ENCODE results near the gene FBXW12. TPM values are rescaled to one million over a fixed set of nuclear protein-coding genes. Genes with fewer than 3 reads are reported as not detected.
"Not testable (repeated sequence)": the region's sequence is repeated elsewhere in the genome, so short reads cannot be mapped to it uniquely, and the experiment has no call there.

The FBXW12 gene, protein sequence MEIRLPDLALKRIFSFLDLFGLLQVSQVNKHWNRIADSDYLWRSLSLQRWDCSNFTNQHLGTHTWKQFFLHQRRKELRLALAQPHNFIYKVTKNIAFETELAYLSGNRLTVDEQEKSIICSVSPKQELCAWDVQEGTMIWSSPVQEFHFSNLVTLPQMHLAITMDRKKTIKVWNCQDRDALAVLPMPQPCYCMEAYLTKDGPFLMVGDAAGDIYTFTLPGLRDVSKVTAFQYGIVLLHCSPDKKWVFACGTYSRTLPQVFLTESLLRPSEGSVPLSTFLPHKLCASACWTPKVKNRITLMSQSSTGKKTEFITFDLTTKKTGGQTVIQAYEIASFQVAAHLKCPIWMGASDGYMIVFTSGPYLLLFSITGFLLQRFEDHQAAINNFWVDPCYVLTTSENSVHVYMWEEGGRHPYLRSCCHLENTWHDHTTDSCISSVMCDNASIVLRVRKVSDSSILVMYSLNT
- not detected for total RNA-seq
- not detected for polyA plus RNA-seq

DNA sequence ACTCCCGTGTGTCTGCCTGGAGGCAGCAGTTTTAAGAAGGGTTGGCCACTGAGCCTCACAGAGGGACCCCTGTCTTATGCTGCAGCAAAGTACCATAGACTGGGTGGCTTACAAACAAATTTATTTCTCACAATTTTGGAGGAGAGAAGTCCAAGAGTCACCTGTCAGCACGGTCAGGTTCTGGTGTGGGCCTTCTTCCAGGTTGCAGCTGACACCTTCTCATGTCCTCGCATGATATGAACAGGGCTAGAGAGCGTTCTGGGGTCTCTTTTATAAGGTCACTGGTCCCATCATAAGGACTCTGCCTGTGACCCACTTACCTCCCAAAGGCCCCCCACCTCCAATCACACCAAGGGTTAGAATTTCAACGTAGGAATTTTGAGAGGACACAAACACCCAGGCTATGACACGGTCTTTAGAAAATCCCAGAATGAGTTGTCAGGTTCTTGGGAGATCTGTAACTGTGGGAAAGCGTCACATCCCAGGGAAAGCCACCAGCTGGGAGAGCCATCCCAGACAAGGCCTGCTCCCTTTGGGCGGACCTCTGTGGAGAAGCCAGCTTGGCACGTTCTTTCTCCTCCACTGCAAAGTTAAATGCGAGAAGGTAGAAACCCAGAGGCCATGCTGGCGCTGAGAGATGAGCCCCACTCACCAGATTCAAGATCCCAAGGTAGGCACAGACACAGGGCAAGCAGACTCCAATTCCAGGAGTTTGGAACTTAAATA, at the start of gene FBXW12:
TSS of gene FBXW12 (plus strand) at position 569 of the 726 bp plus-strand sequence. CDS start 549 bp downstream, outside the sequence.
- H3K4me1 Mint-ChIP-seq, result no peaks in the 10 kb centered on the region
- Histone ChIP-seq H3K9me3 (ENCODE audit: control insufficient read depth in 2 of 2, low read length in 2 of 2) (no peaks in the 10 kb centered on the region), H3K27me3 (ENCODE audit: control insufficient read depth, insufficient read depth, low read length) (no peaks in the 10 kb centered on the region), H3K4me3 (ENCODE audit: low read depth, low read length) (no peak within 1 kb of the TSS), H3K27ac (ENCODE audit: insufficient read depth, low read length, poor library complexity, severe bottlenecking) (no peak within 1 kb of the TSS), H3K4me1 (ENCODE audit: control insufficient read depth, insufficient read depth, low read length, poor library complexity, severe bottlenecking) (no peaks in the 10 kb centered on the region), H3K36me3 (ENCODE audit: control insufficient read depth, insufficient read depth, low read length) (no peaks in the 10 kb centered on the region)
- no peaks in the 10 kb centered on the region for H3K36me3 Mint-ChIP-seq
- peaks cover 5% of the 10 kb centered on the region for H3K27me3 Mint-ChIP-seq
- DNase-seq (no peak), ATAC-seq (ENCODE audit: low read depth in 2 of 2) (no peak)
- no peak within 1 kb of the TSS for H3K4me3 Mint-ChIP-seq
- no peak within 1 kb of the TSS for H3K27ac Mint-ChIP-seq
- peaks cover 0 to 1% (median 0%) of the 10 kb centered on the region in 7 donors for H3K9me3 Mint-ChIP-seq

DNA sequence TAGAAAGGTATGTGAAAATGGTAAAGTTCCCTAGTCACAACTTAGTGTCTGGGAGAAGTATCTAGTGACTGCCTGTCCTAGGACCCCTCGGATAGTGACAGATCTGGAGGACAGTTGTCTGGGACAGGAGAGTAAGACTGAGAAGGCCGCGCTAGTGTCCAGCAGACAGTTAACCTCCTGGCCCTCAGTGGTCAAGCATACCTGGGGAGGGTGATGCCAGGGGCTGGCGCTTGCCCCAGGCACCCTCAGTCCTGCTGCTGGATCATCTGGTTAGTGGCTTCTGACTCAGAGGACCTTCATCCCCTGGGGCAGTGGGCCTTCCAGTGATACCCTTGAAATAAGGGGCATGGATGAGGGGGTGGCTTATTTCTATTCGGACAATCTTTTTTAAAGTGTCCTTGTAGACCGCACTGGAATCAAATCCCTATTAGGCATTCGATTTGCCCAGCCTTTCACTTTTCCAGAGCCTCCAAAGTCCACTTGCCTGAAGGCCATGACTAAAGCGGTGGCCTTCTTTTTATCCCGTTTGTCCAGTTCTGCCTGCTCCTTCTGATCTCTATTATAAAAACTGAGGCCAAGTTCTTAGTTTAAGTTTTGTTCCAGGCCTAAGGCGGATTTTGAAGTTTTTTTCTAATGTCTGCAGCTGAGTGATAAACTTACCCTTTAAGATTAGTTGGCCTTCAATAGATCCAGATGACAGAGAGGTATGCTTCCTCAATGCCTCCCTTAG, 40.1 kb upstream of the FBXW12 start:
- H3K4me3 Mint-ChIP-seq; H3K27me3 ChIP-seq (ENCODE audit: control insufficient read depth, insufficient read depth, low read length); H3K4me1 Mint-ChIP-seq; H3K36me3 ChIP-seq (ENCODE audit: control insufficient read depth, insufficient read depth, low read length); H3K4me1 ChIP-seq (ENCODE audit: control insufficient read depth, insufficient read depth, low read length, poor library complexity, severe bottlenecking); DNase-seq; ATAC-seq (ENCODE audit: low read depth in 2 of 2); H3K36me3 Mint-ChIP-seq; H3K4me3 ChIP-seq (ENCODE audit: low read depth, low read length); H3K9me3 ChIP-seq (ENCODE audit: control insufficient read depth in 2 of 2, low read length in 2 of 2); H3K27ac Mint-ChIP-seq; H3K27ac ChIP-seq (ENCODE audit: insufficient read depth, low read length, poor library complexity, severe bottlenecking); H3K9me3 Mint-ChIP-seq: not testable (repeated sequence)
- peaks cover 56% of the 10 kb centered on the region for H3K27me3 Mint-ChIP-seq

DNA sequence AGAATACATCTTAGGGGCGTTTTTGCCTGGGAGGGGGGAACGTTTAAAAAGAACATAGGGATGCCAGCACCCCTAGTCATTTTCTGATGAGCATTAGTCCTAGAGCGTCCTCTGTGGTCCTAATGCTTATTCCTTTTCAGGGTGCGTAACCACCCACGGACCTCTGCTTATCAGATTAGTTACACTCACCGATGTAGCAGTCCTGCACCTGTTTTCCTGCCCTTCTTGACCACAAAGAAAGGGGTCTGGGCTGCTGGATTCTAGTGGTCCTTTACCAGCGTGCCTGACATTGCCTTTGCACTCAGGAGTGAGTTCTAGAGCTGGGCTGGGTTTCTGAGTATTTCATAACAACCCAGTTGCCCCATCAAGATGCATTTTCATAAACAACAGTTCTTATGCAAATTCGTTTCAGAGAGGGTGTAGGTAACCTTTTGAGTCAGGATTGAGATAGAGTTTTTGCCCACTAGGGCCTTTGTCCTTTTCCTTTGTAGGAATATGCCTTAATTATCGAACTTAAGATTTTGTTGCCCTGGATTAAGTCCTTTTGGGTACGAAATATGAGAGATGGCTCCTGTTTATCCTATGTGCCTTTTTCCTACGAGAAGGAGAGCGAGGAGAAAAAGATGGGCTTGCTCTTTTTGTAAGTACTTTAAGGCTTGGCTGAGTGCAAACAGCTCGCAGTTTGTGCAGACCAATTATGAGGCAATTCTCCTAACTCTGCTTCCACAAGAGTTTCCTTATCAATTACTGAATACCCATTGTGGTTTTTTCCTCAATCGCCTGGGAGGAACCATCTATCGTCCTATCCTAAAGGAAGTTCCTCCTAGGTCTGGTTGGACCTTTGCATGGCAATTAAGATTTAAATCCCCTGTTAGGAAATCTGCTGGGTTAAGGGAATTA, 38.4 kb upstream of the FBXW12 start, which contains the start of gene SPINK8:
TSS of gene SPINK8 (minus strand) at position 316 of the 900 bp plus-strand sequence. CDS start 5,320 bp downstream, outside the sequence.
- H3K4me1 ChIP-seq (ENCODE audit: control insufficient read depth, insufficient read depth, low read length, poor library complexity, severe bottlenecking); H3K9me3 ChIP-seq (ENCODE audit: control insufficient read depth in 2 of 2, low read length in 2 of 2); H3K27ac ChIP-seq (ENCODE audit: insufficient read depth, low read length, poor library complexity, severe bottlenecking); H3K4me3 ChIP-seq (ENCODE audit: low read depth, low read length); DNase-seq; H3K27ac Mint-ChIP-seq; ATAC-seq (ENCODE audit: low read depth in 2 of 2); H3K9me3 Mint-ChIP-seq; H3K36me3 Mint-ChIP-seq; H3K27me3 ChIP-seq (ENCODE audit: control insufficient read depth, insufficient read depth, low read length); H3K36me3 ChIP-seq (ENCODE audit: control insufficient read depth, insufficient read depth, low read length); H3K4me1 Mint-ChIP-seq: not testable (repeated sequence)
- Mint-ChIP-seq H3K4me3 (peak within 1 kb of the TSS in 1 of 4 donors; percentile 27), H3K27me3 (peaks cover 42% of the 10 kb centered on the region)

DNA sequence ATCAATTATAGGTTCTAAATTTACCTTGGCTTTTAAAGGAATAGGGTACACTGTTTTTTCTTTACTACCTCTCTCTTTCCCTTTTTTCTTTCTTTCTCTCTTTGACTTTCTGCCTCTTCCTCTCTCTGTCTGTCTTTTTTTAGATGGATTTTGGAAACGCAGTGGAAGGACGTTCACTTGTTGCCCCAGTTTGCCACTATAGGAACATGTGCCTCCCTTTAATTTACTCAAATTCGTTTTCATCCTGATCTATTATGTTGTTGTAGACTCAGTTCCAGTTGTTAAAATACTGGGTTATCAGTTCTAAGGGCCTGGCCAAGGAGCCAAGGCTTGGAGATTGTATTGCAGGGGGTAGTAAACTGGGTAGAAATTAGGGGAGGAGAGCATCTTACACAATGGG, 37.4 kb upstream of the FBXW12 start:
- Mint-ChIP-seq H3K27me3 (peaks cover 41% of the 10 kb centered on the region), H3K4me1 (no peaks in the 10 kb centered on the region), H3K27ac (no peak overlapping the region), H3K9me3 (no peaks in the 10 kb centered on the region), H3K4me3 (no peak overlapping the region), H3K36me3 (no peaks in the 10 kb centered on the region)
- Histone ChIP-seq H3K4me1 (ENCODE audit: control insufficient read depth, insufficient read depth, low read length, poor library complexity, severe bottlenecking) (no peaks in the 10 kb centered on the region), H3K4me3 (ENCODE audit: low read depth, low read length) (no peak overlapping the region), H3K9me3 (ENCODE audit: control insufficient read depth in 2 of 2, low read length in 2 of 2) (no peaks in the 10 kb centered on the region), H3K27me3 (ENCODE audit: control insufficient read depth, insufficient read depth, low read length) (peaks cover 7% of the 10 kb centered on the region), H3K27ac (ENCODE audit: insufficient read depth, low read length, poor library complexity, severe bottlenecking) (no peak overlapping the region), H3K36me3 (ENCODE audit: control insufficient read depth, insufficient read depth, low read length) (no peaks in the 10 kb centered on the region)
- ATAC-seq (ENCODE audit: low read depth in 2 of 2) (no peak), DNase-seq (no peak)

DNA sequence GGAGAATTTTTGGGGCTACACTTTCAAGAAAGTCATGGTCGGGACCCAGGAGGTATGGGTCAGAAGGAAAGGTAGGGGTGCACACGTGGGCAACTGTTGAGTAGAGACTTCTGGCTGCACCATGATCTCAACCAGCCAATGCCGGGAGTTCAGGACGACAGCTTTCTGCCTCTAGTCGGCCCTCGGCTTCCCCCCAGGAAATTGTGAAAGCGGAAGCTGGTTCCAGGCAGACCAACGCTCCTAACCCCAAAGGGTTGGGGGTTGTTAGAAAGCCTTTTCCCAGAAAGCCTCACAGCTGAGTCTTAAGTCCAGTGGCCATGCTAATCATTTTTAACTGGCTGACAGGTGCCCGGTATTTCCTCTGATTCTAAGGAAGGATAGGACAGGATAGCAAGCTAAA, 36.7 kb upstream of the FBXW12 start:
- H3K27me3 Mint-ChIP-seq, result peaks cover 43% of the 10 kb centered on the region
- not testable (repeated sequence) for H3K4me1 ChIP-seq (ENCODE audit: control insufficient read depth, insufficient read depth, low read length, poor library complexity, severe bottlenecking); H3K4me3 Mint-ChIP-seq; H3K36me3 Mint-ChIP-seq; H3K36me3 ChIP-seq (ENCODE audit: control insufficient read depth, insufficient read depth, low read length); H3K27ac Mint-ChIP-seq; H3K27ac ChIP-seq (ENCODE audit: insufficient read depth, low read length, poor library complexity, severe bottlenecking); H3K4me3 ChIP-seq (ENCODE audit: low read depth, low read length); H3K9me3 ChIP-seq (ENCODE audit: control insufficient read depth in 2 of 2, low read length in 2 of 2); H3K4me1 Mint-ChIP-seq; DNase-seq; H3K27me3 ChIP-seq (ENCODE audit: control insufficient read depth, insufficient read depth, low read length); H3K9me3 Mint-ChIP-seq; ATAC-seq (ENCODE audit: low read depth in 2 of 2)

DNA sequence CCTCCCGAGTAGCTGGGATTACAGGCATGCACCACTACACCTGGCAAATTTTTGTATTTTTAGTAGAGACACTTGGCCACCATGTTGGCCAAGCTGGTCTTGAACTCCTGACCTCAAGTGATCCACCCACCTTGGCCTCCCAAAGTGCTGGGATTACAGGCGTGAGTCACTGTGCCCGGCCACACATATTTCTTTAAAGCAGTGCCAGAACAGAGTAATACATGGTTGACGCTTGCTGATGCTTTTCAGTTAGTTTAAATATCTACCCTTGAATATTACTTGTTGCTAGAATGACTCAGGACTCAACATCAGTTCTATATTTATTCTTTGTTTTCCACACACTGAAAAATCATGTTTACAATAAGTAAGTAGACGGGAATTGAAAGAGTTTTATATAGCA, 34.5 kb upstream of the FBXW12 start:
- not testable (repeated sequence) for DNase-seq; H3K27ac Mint-ChIP-seq; H3K9me3 Mint-ChIP-seq; H3K27me3 ChIP-seq (ENCODE audit: control insufficient read depth, insufficient read depth, low read length); H3K4me1 ChIP-seq (ENCODE audit: control insufficient read depth, insufficient read depth, low read length, poor library complexity, severe bottlenecking); H3K4me1 Mint-ChIP-seq; H3K36me3 ChIP-seq (ENCODE audit: control insufficient read depth, insufficient read depth, low read length); H3K36me3 Mint-ChIP-seq; H3K9me3 ChIP-seq (ENCODE audit: control insufficient read depth in 2 of 2, low read length in 2 of 2); H3K4me3 ChIP-seq (ENCODE audit: low read depth, low read length); H3K27ac ChIP-seq (ENCODE audit: insufficient read depth, low read length, poor library complexity, severe bottlenecking); ATAC-seq (ENCODE audit: low read depth in 2 of 2); H3K4me3 Mint-ChIP-seq
- H3K27me3 Mint-ChIP-seq, result peaks cover 42% of the 10 kb centered on the region

DNA sequence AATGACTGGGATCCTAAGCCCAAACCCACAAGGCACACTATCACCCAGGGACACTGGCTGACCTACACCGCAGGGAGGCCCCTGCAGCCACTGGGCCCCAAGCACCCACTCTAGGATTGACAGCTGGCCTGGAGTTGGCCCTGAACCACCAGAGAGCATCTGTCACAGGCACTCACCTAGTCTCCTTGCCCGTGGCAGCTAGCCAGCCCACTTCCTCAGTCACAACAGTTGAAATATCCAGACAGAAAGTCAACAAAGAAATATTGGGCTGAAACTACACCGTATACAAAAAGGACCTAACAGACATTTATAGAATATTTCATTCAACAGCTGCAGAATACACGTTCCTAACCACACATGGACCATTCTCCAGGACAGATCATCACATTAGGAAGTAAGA, 33.4 kb upstream of the FBXW12 start:
- ATAC-seq (ENCODE audit: low read depth in 2 of 2) (no peak), DNase-seq (no peak)
- H3K9me3 ChIP-seq (ENCODE audit: control insufficient read depth in 2 of 2, low read length in 2 of 2), result no peaks in the 10 kb centered on the region
- H3K36me3 ChIP-seq (ENCODE audit: control insufficient read depth, insufficient read depth, low read length), result no peaks in the 10 kb centered on the region
- H3K27ac Mint-ChIP-seq, result no peak overlapping the region
- no peaks in the 10 kb centered on the region for H3K36me3 Mint-ChIP-seq
- no peaks in the 10 kb centered on the region for H3K9me3 Mint-ChIP-seq
- no peaks in the 10 kb centered on the region for H3K4me1 ChIP-seq (ENCODE audit: control insufficient read depth, insufficient read depth, low read length, poor library complexity, severe bottlenecking)
- H3K4me3 ChIP-seq (ENCODE audit: low read depth, low read length), result no peak overlapping the region
- no peak overlapping the region for H3K27ac ChIP-seq (ENCODE audit: insufficient read depth, low read length, poor library complexity, severe bottlenecking)
- peaks cover 7% of the 10 kb centered on the region for H3K27me3 ChIP-seq (ENCODE audit: control insufficient read depth, insufficient read depth, low read length)
- H3K27me3 Mint-ChIP-seq, result peaks cover 32% of the 10 kb centered on the region
- H3K4me1 Mint-ChIP-seq, result no peaks in the 10 kb centered on the region
- no peak overlapping the region for H3K4me3 Mint-ChIP-seq
